ENCODE results near the gene EVX2. TPM values are rescaled to one million over a fixed set of nuclear protein-coding genes. Genes with fewer than 3 reads are reported as not detected.

EVX2 gene
- total RNA-seq, 2 donors from 2014 or later, result not detected

DNA sequence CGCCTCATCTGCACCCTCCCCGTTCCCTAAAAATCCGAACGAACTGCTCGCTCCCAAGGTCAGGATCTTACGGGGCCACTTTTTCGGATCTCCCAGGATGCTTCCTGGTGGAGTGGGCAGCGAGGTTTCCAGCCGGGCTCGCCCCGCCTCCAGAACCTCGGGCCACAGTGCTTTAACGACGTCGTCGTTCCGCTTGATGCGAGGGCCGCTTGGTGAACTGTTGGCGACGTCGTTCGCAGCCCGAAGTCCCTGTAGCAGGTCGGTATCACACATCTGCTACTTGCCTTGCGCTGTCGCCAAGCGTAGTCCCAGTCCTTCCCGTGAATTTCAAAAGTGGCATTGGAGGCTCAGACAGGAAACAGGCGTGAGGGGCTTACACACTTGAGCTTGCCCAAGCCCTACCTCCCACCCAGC, 15.3 kb downstream of the EVX2 start:
- peaks cover 31% of the 10 kb centered on the region for H3K27me3 ChIP-seq (replicated peaks; ENCODE audit: insufficient read depth)
- DNase-seq (ENCODE audit: low spot score) (no peak), ATAC-seq (ENCODE audit: insufficient number of reproducible peaks, low FRiP score, low read depth) (no peak)
- no peaks in the 10 kb centered on the region for H3K9me3 ChIP-seq
- H3K36me3 ChIP-seq, result no peaks in the 10 kb centered on the region
- peak overlapping the region; percentile 12 for H3K4me3 ChIP-seq
- TF ChIP-seq, protein P1, sequence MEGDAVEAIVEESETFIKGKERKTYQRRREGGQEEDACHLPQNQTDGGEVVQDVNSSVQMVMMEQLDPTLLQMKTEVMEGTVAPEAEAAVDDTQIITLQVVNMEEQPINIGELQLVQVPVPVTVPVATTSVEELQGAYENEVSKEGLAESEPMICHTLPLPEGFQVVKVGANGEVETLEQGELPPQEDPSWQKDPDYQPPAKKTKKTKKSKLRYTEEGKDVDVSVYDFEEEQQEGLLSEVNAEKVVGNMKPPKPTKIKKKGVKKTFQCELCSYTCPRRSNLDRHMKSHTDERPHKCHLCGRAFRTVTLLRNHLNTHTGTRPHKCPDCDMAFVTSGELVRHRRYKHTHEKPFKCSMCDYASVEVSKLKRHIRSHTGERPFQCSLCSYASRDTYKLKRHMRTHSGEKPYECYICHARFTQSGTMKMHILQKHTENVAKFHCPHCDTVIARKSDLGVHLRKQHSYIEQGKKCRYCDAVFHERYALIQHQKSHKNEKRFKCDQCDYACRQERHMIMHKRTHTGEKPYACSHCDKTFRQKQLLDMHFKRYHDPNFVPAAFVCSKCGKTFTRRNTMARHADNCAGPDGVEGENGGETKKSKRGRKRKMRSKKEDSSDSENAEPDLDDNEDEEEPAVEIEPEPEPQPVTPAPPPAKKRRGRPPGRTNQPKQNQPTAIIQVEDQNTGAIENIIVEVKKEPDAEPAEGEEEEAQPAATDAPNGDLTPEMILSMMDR (IDR thresholded peaks at IDR 0.05), result no peak
- H3K4me1 ChIP-seq (ENCODE audit: control insufficient read depth in 1 of 2, low read depth in 2 of 2), result peaks cover 14 to 22% of the 10 kb centered on the region in 2 donors
- no peak overlapping the region for H3K27ac ChIP-seq

DNA sequence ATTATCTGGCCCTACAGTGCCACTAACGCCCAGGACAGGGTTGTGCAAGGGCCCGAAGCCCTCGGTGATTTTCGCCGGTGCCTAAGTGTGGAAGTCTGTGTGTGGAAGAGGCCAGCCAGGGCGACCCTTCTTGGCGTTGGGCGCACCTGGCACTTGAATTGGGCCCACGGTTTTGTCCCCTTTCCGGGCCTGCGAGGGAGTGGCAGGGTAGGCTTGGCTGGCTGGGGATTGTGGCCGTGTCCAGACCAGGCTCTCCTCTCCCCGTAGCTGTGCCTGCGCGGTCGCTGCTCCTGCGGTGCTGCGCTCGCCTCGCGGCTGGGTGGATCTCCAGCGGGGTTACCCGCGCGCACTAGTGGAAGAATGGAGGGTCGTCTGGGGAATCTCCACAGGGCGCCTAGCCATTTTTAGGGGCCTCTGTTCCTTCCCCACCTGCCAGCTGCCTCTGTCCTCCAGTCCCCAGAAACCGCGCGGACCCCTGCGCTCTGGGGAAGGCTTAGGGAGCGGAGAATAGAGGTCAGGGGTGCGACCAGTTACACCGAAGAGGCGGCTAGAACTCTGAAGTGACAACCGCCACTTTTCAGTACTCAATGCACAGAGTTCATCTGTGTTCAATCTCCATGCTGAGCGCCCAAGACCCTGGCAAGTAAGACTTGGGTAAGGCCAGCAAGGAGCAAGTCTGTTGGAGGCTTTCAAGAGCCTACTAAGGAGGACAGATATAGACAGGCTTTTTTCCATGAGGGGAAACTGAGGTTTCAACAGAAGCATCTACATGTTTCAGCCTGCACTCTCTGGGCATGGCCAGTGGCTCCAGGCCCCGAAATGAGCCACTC, 16.0 kb downstream of the EVX2 start:
- no peaks in the 10 kb centered on the region for H3K9me3 ChIP-seq
- H3K4me1 ChIP-seq (ENCODE audit: control insufficient read depth in 1 of 2, low read depth in 2 of 2), result peaks cover 14 to 22% of the 10 kb centered on the region in 2 donors
- peaks cover 25% of the 10 kb centered on the region for H3K27me3 ChIP-seq (replicated peaks; ENCODE audit: insufficient read depth)
- no peak for DNase-seq (ENCODE audit: low spot score)
- ATAC-seq (ENCODE audit: insufficient number of reproducible peaks, low FRiP score, low read depth), result no peak
- H3K36me3 ChIP-seq, result no peaks in the 10 kb centered on the region
- H3K27ac ChIP-seq, result no peak overlapping the region
- H3K4me3 ChIP-seq, result peak overlapping the region; percentile 59
- TF ChIP-seq, protein P1 (IDR thresholded peaks at IDR 0.05), result no peak

DNA sequence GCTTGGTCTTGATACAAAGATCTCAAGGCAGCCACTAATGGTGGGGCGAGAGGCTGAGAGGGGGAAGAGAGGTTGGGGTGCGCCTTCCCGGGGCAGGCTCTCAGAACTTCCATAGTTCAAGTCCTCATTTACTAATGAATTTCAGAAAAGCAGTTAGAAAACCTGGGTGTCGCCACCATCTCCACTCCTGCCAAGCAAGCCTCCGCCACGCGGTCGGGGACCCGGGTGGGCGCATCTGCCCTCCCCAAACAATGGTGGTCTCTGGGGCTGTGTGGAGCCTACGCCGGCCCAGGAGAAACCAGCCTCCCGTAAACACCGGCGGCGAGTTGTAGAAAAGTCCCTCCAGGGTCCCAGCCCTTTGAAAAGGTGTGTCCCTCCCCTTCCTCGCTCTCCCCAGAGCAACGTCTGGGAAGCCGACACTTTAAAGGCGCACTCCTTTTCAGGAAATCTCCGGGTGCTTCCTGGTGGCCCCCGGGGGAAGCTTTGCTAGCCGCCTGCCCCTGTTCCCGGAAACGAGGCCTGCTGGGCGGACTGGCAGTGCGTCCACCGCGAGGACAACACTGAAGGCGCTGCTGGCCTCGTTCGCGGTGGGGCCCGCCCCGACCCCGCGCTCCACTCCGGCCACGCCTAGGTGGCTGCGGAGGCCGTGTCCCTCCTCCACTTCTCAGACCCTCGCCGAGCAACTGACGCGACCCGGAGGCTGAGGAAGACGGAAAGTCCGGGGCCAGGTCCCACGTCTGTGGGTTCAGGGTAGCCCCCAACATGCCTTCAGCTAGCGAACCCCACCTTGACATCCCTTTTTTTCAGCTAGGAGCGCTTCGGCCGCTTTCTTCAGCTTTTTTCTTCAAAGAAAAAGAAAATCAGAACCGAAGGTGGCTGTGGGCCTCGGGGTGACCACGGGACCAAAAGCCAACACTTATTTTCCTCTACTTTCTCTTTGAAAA, 16.8 kb downstream of the EVX2 start:
- DNase-seq (ENCODE audit: low spot score), result no peak
- Histone ChIP-seq H3K27me3 (replicated peaks; ENCODE audit: insufficient read depth) (peaks cover 20% of the 10 kb centered on the region), H3K27ac (no peak overlapping the region), H3K4me3 (peak overlapping the region; percentile 59), H3K4me1 (ENCODE audit: control insufficient read depth in 1 of 2, low read depth in 2 of 2) (peaks cover 14 to 22% of the 10 kb centered on the region in 2 donors), H3K36me3 (no peaks in the 10 kb centered on the region), H3K9me3 (no peaks in the 10 kb centered on the region)
- ATAC-seq (ENCODE audit: insufficient number of reproducible peaks, low FRiP score, low read depth), result no peak
- TF ChIP-seq, protein P1 (IDR thresholded peaks at IDR 0.05), result no peak

DNA sequence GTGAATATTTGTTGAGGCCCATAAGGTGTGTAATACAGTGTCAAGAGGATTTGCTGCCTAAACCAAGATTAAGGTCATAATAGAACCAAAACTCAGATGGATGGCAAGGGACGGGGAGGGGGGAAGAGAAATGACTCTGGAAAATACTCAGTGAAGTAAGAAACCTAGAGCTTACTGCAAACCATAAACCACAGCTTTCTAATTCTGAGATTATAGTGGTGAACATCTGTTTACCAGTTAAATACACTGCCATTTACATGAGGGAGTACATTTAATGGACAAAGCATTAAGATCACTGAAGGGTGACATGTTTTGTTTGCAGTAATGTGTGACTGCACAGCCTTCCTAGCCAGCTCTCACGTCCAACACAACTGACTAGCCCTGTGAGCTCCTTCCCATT, 19.8 kb downstream of the EVX2 start:
- no peak for ATAC-seq (ENCODE audit: insufficient number of reproducible peaks, low FRiP score, low read depth)
- no peaks in the 10 kb centered on the region for H3K36me3 ChIP-seq
- peaks cover 14 to 22% of the 10 kb centered on the region in 2 donors for H3K4me1 ChIP-seq (ENCODE audit: control insufficient read depth in 1 of 2, low read depth in 2 of 2)

More for the DNA sequence above, 19.8 kb downstream of the EVX2 start:
- Histone ChIP-seq H3K27ac (no peak overlapping the region), H3K4me3 (no peak overlapping the region), H3K27me3 (replicated peaks; ENCODE audit: insufficient read depth) (peaks cover 16% of the 10 kb centered on the region), H3K9me3 (no peaks in the 10 kb centered on the region)
- TF ChIP-seq, protein P1 (IDR thresholded peaks at IDR 0.05), result no peak
- no peak for DNase-seq (ENCODE audit: low spot score)
